HG02943 (cell line): Measurements from ENCODE around the gene BAIAP2L1.

Source experiments
- ATAC-seq: cut with Tn5 transposase; IDR thresholded peaks from one replicate; pipeline ENCODE4 v1.9.1; 2021; ENCODE audit warnings: mild to moderate bottlenecking, low read depth, moderate library complexity; ENCODE audit not compliant: unreplicated experiment

Gene BAIAP2L1

GRCh38 chr7:98360221-98361130 lies 40.4 kb downstream of the BAIAP2L1 start:
- ATAC-seq, result no peak

GRCh38 chr7:98359395-98359794 lies 41.5 kb downstream of the BAIAP2L1 start:
- ATAC-seq, result no peak

GRCh38 chr7:98358706-98359105 lies 42.2 kb downstream of the BAIAP2L1 start:
- ATAC-seq, result no peak

- ATAC-seq, result no peak
Measured at GRCh38 chr7:98357751-98358161, 43.1 kb downstream of the BAIAP2L1 start.

GRCh38 chr7:98355250-98355538 lies 45.7 kb downstream of the BAIAP2L1 start:
- no peak for ATAC-seq

GRCh38 chr7:98354511-98355249 lies 46.2 kb downstream of the BAIAP2L1 start:
- ATAC-seq, result no peak

GRCh38 chr7:98354052-98354451 lies 46.8 kb downstream of the BAIAP2L1 start:
- ATAC-seq, result no peak

- ATAC-seq, result no peak
Measured at GRCh38 chr7:98352621-98353020, 48.3 kb downstream of the BAIAP2L1 start.

GRCh38 chr7:98351136-98351535 lies 49.8 kb downstream of the BAIAP2L1 start:
- no peak for ATAC-seq

- ATAC-seq, result no peak
Measured at GRCh38 chr7:98348726-98349474, 52.0 kb downstream of the BAIAP2L1 start.

- ATAC-seq, result no peak
Measured at GRCh38 chr7:98346515-98347069, 54.3 kb downstream of the BAIAP2L1 start.

- no peak for ATAC-seq
Measured at GRCh38 chr7:98341106-98341505, 59.8 kb downstream of the BAIAP2L1 start.

GRCh38 chr7:98339043-98339442 lies 61.8 kb downstream of the BAIAP2L1 start:
- no peak for ATAC-seq

- no peak for ATAC-seq
Measured at GRCh38 chr7:98338441-98338840, 62.4 kb downstream of the BAIAP2L1 start.

GRCh38 chr7:98335411-98335977 lies 65.4 kb downstream of the BAIAP2L1 start:
- ATAC-seq, result no peak

GRCh38 chr7:98334081-98334480 lies 66.8 kb downstream of the BAIAP2L1 start:
- ATAC-seq, result no peak

GRCh38 chr7:98330926-98331529 lies 69.9 kb downstream of the BAIAP2L1 start:
- no peak for ATAC-seq

- no peak for ATAC-seq
Measured at GRCh38 chr7:98329791-98330373, 71.0 kb downstream of the BAIAP2L1 start.

- no peak for ATAC-seq
Measured at GRCh38 chr7:98329100-98329790, 71.6 kb downstream of the BAIAP2L1 start.
